Middle frontal gyrus (tissue), 1 donor: ENCODE results near the gene KCNJ9.

ENCODE experiments used
- DNase-seq: peaks from one replicate; pipeline ENCODE4 v3.0.0-alpha.2; 2015; ENCODE audit warnings: low spot score; ENCODE audit errors: extremely low spot score

KCNJ9 gene

GRCh38 chr1:160087118-160087662, 5.9 kb downstream of the KCNJ9 start:
- DNase-seq, result no peak

GRCh38 chr1:160089883-160090282, 8.5 kb downstream of the KCNJ9 start:
- no peak for DNase-seq

- no peak for DNase-seq
Measured at GRCh38 chr1:160090760-160091159, 9.4 kb downstream of the KCNJ9 start.

- no peak for DNase-seq
Measured at GRCh38 chr1:160091666-160092223, 10.4 kb downstream of the KCNJ9 start.

- no peak for DNase-seq
Measured at GRCh38 chr1:160092366-160093068, 11.2 kb downstream of the KCNJ9 start.

- no peak for DNase-seq
Measured at GRCh38 chr1:160093069-160093395, 11.7 kb downstream of the KCNJ9 start.

GRCh38 chr1:160093624-160094290, 12.4 kb downstream of the KCNJ9 start:
- DNase-seq, result no peak

- no peak for DNase-seq
Measured at GRCh38 chr1:160094291-160094625, 12.9 kb downstream of the KCNJ9 start.

GRCh38 chr1:160094806-160095205, 13.5 kb downstream of the KCNJ9 start:
- DNase-seq, result no peak

- DNase-seq, result peak; percentile 67
Measured at GRCh38 chr1:160095382-160096105, 14.2 kb downstream of the KCNJ9 start.

GRCh38 chr1:160096274-160097116, 15.2 kb downstream of the KCNJ9 start:
- no peak for DNase-seq

GRCh38 chr1:160097151-160097910, 16.0 kb downstream of the KCNJ9 start:
- DNase-seq, result no peak

- DNase-seq, result no peak
Measured at GRCh38 chr1:160097911-160098851, 16.8 kb downstream of the KCNJ9 start, which contains the start of gene IGSF8. IGSF8 (minus strand) TSS chr1:160098619; CDS start chr1:160098472, 147 bp downstream.

GRCh38 chr1:160098852-160099561, 17.7 kb downstream of the KCNJ9 start:
- peak; percentile 88 for DNase-seq

- no peak for DNase-seq
Measured at GRCh38 chr1:160099716-160100375, 18.5 kb downstream of the KCNJ9 start.

- DNase-seq, result peak; percentile 92
Measured at GRCh38 chr1:160101037-160101716, 19.8 kb downstream of the KCNJ9 start.
